ENCODE results near the gene OR8G5.

The OR8G5 gene

DNA sequence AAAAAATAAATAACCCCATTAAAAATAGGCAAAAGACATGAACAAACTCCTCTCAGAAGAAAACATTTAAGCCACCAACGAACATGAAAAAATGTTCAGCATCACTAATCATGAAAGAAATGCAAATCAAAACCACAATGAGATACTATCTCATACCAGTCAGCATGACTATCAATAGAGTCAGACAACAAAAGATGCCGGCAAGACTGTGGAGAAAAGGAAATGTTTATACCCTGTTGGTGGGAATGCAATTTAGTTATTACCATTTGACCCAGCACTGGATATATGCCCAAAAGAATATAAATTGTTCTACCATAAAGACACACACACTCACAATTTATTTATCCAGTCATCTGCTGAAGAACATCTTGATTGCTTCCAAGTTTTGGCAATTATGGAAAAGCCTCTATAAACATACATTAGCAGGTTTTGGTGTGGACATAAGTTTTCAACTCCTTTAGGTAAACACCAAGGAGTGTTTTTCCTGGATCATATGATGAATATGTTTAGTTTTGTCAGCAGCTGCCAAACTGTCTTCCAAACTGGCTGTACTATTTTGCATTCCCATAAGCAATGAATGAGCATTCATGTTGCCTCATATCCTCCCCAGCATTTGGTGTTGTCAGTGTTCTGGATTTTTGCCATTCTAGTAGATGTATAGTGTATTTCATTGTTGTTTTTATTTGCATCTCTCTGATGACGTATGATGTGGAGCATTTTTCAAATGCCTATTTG lies 29.6 kb downstream of the OR8G5 start:
- DNase-seq (ENCODE audit: low spot score), result no peak

DNA sequence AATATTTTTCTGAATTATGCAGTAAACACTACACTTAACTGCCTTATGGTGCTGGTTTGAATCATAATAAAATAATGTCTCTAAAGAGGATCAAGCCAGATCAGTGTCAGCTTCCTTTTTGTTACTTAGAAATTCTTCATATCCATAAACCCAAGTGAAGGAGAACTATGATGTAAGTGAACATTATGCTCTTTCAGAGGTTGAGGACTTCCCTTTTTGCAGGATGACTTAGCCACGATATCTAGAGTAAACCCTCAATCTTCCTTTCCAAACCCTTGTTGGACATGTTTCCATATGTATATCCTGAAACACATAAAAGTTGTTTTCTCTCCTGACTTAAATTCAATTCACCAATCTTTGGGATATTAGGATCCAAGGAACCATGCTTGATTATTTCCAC lies 38.5 kb downstream of the OR8G5 start:
- no peak for DNase-seq (ENCODE audit: low spot score)

DNA sequence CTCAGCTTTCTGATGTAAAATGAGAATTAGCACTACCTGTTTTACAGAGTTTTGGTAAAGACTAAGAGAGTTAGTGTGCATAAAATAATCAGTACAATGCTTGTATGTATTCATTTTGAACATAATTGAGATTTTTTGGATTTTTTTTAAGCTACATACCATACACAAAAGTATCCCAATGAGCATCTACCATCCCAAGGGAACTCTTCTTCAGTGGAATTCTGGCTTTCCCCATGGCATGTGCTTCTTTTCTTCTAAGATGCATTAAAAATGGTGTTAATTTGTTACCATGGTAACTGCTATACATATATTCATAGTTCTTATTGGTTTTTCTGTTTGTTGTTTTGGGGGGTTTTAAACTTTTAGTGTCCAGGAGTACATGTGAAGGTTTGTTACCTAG lies 39.8 kb downstream of the OR8G5 start:
- no peak for DNase-seq (ENCODE audit: low spot score)

DNA sequence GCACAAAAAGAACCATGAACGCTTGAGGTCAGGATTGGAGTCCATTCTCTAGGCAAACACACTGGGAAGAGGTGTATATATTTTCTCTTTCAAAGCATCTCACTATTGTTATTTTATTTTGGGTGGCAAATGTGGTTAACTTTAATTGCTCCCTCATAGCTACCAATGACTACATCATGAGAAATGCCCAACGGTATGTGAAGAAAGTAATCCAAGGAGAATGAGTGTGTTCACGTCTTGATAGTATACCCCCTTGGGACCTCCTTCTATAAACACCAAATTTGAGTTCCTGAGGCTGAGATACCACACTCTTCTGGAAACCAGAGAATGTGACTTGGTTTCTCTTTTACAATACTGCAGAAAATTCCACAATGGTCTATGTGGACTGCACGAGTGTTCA lies 41.7 kb downstream of the OR8G5 start:
- DNase-seq (ENCODE audit: low spot score), result no peak

DNA sequence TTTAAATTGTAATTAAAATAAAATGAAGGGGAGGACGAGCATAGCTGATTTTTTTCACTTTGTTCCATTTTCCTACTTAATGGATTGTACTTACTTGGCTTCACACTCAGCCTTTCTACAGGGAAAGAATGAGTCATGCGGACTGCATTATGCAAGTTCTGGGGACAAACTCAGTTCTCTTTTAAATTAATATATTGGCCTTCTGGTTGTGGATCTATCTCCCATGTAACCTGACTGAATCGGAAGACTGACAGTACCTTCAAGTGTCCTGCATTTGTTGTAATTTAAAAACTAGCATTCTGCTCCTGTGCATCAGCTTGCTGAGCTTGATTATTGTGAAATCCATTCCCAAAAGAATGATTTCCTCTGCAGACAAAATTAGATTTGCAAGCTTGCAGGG lies 45.4 kb downstream of the OR8G5 start:
- no peak for DNase-seq (ENCODE audit: low spot score)

DNA sequence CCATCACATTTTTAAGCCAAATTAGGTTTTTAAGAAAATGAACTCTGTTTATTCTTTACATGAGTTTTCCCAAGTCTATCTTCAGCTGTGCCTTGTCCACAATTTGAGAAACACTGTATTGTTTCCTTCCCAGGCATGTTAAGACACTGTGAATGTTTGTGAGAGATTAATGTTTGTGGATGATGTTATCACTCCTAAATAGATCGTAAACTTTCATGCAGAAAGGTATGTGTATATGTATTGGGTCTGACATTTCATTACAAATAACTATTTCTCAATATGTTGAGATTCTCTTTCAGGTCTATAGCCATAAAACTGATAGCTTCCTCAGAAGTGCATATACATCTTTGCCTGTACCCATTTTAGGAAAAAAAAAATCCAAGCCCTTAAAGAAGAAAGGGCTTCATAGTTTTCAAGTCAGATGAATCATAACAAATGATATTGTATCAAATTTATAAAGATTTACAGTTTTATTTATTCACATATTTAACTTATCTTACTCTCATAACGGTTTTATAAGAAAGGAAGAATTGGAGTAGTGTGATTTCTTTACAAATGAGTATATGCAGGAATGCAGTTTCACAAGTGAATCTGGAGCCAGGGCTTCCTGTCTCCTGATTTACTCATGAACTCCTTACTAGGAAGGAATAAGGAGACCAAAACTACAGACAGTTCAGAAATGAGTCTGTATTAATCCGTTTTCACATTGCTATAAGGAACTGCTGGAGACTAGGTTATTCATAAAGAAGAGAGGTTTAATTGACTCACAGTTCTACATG lies 46.4 kb downstream of the OR8G5 start:
- no peak for DNase-seq (ENCODE audit: low spot score)

DNA sequence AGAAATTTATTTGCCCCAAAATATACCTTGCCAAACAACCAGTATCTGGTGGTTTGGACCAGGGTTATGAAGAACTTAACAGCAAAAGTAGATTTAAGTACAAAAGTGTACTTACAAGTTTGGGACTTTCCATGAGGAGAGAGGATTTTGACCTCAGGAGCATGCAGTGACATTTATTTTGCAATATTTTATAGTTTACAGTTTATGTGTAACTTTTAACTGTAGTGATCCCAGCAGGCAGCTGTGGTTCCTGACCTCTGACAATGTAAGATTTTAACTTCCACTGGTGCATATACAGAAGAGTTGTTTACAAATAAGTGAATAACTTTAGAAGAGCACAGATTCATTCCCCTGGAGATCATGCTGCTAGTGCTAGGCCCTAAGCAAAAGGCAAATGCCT lies 50.9 kb downstream of the OR8G5 start:
- no peak for DNase-seq (ENCODE audit: low spot score)

DNA sequence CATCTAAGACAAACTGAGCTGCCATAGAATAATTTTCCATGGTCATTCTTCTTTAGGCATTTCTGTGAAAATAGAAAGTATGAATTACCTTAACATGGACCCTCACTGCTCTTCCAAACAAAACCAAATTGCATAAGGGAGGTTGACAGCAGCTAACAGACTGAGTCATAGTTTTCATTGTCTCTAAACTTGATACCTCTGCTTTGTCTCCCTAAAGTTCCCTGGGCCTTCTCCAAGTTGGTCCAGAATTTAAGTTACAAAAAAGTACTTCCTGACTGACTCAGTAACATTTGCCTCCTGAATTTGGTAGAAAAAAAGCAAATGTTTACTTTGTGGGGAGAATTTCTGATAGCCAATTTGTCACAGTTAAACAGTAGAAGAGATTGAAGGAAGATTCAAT lies 54.5 kb downstream of the OR8G5 start:
- no peak for DNase-seq (ENCODE audit: low spot score)

DNA sequence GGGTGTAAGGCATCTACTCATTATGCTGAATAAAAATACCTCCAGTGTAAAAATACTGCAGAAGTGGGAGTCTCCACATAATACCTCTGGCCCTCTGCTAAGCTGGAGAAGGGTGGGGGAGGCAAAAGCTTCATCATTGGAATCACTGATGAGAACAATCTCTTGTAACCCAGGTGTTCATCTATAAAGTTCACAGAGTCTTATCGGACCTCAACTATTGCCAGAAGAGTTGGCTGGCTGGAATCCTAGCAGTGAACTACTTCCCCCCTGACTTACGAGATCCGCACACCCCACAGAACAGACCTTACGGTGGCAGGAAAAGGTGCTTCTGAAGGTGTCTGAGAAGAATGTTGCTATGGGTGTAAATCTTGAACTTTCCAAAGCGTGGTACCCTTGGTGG lies 55.1 kb downstream of the OR8G5 start:
- DNase-seq (ENCODE audit: low spot score), result no peak

DNA sequence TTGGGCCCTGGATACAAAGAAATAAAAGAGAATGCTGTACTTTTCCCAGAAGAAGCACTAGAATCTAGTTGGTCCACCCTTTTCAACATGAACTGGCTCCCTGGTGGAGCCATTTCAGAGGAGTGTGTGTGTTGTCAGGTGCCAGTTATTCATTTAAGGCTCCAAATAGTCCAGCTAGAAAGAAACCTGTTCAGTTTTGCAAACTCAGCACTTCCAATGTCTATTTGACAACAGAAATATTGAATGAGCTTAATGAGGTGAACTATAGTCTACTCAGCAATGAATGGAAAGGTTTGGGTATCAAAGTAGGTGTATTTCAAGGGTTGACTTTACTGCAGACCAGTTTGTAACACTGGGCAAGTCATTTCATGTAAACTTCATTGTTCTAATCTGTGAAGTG lies 55.5 kb downstream of the OR8G5 start:
- DNase-seq (ENCODE audit: low spot score), result no peak

DNA sequence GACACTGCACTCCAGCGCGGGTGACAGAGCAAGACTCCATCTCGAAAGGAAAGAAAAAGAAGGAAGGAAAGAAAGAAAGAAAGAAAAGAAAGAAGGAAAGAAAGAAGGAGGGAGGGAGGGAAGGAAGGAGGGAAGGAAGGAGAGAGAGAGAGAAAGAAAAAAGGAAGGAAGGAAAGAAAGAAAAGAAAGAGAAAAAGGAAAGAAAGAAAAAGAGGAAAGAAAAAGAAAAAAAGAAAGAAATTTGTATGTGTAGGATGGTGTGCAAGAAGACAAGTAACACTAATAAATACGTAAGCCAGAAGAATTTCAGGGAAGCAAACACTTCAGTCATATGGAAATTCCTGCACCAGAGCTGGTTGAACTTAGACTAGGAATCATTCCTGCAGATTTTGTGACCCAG lies 57.0 kb downstream of the OR8G5 start:
- DNase-seq (ENCODE audit: low spot score), result no peak

DNA sequence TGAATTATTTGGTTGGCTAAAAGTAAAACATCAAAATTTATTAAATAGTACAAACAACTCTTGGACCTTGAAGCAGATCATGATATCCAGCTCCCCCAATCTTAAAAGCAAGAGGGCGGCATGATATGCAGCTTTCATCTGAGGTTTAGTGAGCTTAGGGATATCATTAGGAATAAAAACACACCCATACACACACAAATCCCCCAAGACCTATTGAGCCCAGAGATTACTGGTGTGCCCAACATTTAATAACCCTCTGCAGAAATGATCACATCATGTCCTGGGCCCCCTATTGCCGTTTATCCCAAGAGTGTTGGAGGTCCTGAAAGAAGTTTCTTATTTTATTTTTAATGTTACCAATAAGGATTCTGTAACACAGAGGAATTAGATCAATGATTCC lies 57.7 kb downstream of the OR8G5 start, which contains the start of gene OR8D1:
TSS of gene OR8D1 (minus strand) at position 101 of the 400 bp plus-strand sequence. CDS start 3,183 bp downstream, outside the sequence.
- no peak for DNase-seq (ENCODE audit: low spot score)

DNA sequence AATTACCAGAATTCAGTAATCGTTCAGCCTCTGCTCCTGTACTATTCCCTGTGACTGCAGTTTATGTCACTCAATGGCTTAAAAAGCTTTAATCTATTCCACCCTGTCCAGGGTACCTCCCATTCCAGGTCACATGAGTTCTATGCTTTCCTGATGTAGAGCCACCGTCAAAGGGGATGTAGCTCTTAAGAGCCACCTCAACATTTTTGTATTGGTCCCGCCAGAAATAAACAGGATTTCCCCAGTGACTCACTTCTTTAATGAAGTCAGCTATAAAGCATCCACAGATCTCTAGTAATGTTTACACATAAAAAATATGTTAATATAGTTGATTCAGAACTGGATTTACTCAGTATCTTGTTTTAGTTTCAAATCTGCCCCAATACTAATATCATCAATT lies 58.9 kb downstream of the OR8G5 start:
- DNase-seq (ENCODE audit: low spot score), result no peak

Measured in activated CD4-positive, alpha-beta T cell treated with anti-CD3 and anti-CD28 coated beads, Interleukin-2, Interleukin-4, amounts not matched to agents 100 ng/mL and 50 ng/mL, durations not matched to agents 16 hours and 8 hours (primary cell).